NCI-H146 (cell line): ENCODE measurements around the gene EIF3B.
"Not testable (repeated sequence)": the region's sequence is repeated elsewhere in the genome, so short reads cannot be mapped to it uniquely, and the experiment has no call there.

Experiments
- DNase-seq: peaks from one replicate; lab custom pipeline; 2025; lab: John Stamatoyannopoulos, UW

Gene EIF3B

GRCh38 chr7:2354186-2354938 lies at the start of gene EIF3B:
EIF3B (plus strand) TSS chr7:2354827; CDS start chr7:2354922, 95 bp downstream.
- peak; percentile 93 for DNase-seq

GRCh38 chr7:2305258-2305657 lies 49.4 kb upstream of the EIF3B start:
- DNase-seq: not testable (repeated sequence)

- DNase-seq: no peak
These were observed 47.9 kb upstream of the EIF3B start for GRCh38 chr7:2306688-2307087.

- no peak for DNase-seq
These were observed 46.9 kb upstream of the EIF3B start for GRCh38 chr7:2307690-2308107.

DNA sequence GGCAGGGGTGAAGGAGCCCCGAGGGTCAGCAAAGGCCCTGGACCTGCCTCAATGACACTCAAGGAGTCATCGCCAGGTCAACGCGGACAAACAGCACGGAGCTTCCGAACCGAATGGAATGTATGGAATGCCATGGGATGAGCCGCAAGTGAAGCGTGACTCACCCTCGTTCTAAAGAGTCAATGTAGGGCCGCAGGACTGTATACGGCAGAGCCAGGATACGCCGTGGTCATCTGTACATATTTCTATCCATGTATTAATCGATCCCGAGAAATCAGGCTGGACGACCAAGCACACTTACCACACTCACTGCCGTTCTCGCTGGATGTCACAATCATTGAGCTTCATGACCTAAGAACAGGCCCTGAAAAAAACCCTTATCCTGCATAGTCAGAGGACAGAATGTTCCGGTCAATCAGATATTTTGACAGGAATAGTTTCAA lies 44.7 kb upstream of the EIF3B start:
- DNase-seq: no peak

DNA sequence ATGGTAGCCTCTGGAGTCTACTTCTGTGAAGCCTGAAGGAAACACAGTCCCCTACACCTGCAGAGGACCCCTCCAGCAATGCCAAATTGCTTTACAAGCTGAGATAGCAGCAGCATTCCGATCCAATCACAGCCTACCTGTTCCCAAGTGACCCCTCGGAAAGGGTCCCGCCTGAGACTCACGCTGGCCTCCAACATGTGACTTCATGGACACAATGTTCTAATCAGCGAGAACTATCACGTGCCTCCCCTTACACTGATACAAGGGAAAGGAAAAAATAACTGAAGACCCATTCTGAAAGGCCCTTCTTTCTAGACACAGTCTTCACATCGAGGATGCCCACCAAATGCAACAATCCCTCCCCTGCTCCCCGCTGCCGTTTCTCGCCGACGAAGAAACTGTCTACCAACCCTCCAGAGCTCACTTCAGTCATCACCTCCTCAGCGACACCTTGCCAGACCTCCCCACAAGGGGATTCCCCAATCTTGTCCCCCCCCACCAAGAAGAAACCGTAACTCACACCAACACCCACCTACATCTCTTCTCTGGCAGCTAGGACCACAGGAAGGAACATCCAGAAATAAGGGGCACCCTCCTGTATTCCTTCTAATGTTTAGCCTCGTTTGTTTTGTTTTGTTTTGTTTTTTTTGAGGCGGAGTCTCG lies 42.2 kb upstream of the EIF3B start:
- no peak for DNase-seq

DNA sequence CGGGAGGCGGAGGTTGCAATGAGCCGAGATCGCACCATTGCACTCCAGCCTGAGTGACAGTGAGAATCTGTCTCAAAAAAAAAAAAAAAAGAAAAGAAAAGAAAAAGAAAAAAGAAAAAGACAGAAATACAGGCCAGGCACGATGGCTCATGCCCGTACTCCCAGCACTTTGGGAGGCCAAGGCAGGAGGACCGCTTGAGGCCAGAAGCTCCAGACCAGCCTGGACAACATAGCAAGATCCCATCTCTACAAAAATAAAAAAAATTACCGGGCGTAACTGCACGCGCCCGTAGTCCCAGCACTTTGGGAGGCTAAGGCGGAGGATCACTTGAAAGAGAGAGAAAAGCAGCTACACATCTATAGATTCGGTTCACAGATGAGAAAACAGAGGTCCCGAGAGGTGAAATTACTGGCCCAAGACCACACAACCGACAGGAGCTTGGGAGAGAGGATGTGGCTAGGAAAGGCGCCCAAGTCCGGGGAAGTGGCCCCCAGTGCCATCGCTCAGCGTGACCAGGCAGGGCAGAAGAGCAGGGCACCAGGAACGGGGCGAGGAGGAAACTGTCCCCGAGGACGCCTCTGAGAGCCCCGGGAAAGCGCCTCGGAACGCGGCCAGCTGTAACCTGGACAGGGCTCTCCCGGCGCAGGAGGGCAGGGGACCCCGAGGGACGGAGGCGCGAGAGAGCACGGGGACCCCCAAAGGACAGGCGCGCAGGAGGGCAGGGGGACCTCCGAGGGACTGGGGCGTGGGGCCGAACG lies 41.0 kb upstream of the EIF3B start:
- peak; percentile 27 for DNase-seq

DNA sequence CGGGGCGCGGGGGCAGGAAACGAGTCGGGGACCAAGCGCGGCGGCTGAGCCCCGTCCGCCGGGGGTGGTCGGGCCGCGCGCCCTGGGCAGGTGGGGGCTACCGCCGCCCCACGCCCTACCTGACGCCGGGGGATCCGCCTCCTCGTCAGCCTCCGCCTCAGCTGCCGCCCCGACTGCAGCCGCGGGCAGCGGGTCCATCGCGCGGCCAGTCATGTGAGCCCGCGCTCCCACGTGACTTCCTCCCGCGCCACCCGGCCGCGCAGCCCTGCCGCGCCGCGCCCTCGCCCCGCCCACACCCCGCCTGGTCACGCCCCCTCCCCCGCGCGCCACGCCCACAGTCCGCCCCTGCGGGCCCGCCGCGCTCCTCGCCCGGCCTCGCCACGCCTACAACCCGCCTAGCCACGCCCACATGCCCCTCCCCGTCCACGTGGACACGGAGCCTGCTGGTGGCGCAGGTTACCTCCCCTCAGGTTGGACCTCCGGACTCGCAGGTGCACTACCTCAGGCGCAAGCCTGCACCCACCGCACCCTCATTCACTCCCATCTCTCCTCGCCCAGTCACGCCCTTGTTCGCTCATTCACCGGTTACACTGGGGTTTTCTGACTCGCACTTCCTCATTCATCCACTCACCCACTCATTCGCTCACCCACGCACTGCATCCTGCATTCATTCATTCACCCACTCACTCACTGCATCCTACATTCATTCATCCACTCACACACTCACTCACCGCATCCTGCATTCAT lies 40.2 kb upstream of the EIF3B start, which contains the start of gene SNX8:
TSS of gene SNX8 (minus strand) at position 233 of the 747 bp plus-strand sequence. CDS start at position 213, 20 bp downstream.
- peak; percentile 96 for DNase-seq

DNA sequence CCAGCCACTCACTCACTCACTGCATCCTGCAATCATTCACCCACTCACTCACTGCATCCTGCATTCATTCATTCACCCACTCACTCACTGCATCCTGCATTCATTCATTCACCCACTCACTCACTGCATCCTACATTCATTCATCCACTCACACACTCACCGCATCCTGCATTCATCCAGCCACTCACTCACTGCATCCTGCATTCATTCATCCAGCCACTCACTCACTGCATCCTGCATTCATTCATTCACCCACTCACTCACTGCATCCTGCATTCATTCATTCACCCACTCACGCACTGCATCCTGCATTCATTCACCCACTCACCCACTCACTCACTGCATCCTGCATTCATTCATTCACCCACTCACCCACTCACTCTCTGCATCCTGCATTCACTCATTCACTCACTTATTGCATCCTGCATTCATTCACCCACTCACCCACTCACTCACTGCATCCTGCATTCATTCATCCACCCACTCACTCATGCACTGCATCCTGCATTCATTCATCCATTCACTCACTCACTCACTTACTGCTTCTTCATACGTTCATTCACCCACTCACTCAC lies 39.6 kb upstream of the EIF3B start:
- not testable (repeated sequence) for DNase-seq

- no peak for DNase-seq
These were observed 38.8 kb upstream of the EIF3B start for GRCh38 chr7:2315787-2316186.

DNA sequence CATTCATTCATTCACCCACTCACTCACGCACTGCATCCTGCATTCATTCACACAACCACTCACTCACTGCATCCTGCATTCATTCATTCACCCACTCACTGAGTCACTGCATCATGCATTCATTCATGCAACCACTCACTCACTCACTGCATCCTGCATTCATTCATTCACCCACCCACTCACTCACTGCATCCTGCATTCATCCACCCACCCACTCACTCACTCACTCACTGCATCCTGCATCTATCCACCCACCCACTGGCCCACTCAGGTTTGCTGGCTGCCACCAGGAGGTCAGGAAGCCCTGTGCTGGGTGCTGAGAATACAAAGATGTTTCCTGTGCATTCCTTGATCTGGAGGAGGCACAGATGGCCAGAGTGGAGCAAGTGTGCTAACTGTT lies 38.0 kb upstream of the EIF3B start:
- no peak for DNase-seq

- DNase-seq: no peak
These were observed 36.9 kb upstream of the EIF3B start for GRCh38 chr7:2317556-2318293.

GRCh38 chr7:2321020-2321419 lies 33.6 kb upstream of the EIF3B start:
- peak; percentile 50 for DNase-seq

DNA sequence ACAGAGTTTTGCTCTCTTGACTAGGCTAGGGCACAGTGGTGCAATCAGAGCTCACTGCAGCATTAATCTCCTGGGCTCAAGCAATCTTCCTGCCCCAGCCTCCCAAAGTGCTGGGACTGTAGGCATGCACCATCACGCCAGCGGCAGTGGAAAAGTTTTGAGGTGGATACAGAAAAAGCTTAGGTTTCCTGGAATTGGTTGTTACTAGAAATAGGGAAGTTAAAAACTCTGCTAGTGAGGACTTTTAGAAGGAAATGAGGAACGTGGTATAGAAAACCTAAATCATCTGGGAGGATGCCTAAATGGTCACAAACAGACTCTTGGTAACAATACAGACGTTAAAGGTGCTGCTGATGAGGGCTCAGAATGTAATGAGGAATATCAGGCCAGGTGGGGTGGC lies 29.5 kb upstream of the EIF3B start:
- DNase-seq: no peak

DNA sequence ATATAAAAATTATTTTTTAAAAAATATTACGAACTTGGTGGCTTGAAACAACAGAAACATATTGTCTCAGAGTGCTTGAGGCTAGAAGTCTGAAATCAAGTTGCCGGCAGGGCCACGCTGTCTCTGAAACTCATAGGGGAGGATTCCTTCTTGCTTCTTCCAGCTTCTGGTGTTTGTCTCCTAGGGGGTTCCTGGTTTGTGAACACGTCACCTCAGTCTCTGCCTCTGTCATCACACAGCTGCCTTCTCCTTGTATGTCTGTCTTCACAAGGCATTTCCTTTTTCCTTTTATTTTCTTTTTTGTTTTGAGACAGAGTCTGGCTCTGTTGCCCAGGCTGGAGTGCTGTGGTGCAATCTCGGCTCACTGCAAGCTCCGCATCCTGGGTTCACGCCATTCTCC lies 27.7 kb upstream of the EIF3B start:
- DNase-seq: no peak

GRCh38 chr7:2330493-2330892 lies 24.1 kb upstream of the EIF3B start:
- no peak for DNase-seq

DNA sequence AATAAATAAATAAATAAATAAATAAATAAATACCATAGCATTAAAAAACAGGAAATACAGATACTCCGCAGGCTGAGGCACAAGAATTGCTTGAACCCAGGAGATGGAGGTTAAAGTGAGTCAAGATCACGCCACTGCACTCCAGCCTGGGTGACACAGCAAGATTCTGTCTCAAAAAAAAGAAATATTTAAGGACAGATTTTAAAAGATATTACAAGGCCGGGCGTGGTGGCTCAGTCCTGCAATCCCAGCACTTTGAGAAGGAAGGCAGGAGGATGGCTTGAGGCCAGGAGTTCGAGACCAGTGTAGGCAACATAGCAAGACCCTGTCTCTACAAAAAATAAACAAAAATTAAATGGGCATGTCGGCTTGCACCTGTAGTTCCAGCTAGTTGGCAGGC lies 22.9 kb upstream of the EIF3B start:
- no peak for DNase-seq

DNA sequence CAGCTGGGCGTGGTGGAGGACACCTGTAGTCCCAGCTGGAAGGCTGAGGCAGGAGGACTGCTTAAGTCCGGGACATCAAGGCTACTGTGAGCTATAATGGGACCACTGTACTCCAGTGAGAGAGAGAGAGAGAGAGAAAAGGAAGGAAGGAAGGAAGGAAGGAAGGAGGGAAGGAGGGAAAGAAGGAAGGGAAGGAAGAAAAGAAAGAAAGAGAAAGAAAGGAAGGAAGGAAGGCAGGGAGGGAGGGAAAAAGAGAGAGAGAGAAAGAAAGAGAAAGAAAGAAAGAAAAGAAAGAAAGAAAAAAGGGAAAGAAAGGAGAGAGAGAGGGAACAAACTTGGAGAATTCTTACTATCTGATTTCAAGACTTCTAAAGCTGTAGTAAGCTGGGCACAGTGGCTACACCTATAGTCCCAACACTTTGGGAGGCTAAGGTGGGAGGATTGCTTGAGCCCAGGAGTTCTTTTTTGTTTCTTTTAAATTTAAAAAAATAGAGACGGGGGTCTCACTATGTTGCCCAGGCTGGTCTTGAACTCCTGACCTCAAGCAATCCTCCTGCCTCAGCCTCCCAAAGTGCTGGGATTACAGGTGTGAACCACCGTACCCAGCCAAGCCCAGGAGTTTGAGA lies 21.9 kb upstream of the EIF3B start:
- DNase-seq: not testable (repeated sequence)

- DNase-seq: no peak
These were observed 17.9 kb upstream of the EIF3B start for GRCh38 chr7:2336626-2337299.
